ENCODE results near the gene NHERF1. TPM values are rescaled to one million over a fixed set of nuclear protein-coding genes. Genes with fewer than 3 reads are reported as not detected.

The NHERF1 gene
- total RNA-seq, 1 donor from 2014 or later: 108 TPM

GRCh38 chr17:74711058-74711824, 37.2 kb upstream of the NHERF1 start:
- Mint-ChIP-seq H3K9me3 (ENCODE audit: low read depth) (no peaks in the 10 kb centered on the region), H3K4me3 (ENCODE audit: unreplicated experiment) (no peak overlapping the region), H3K4me1 (ENCODE audit: low read depth) (no peaks in the 10 kb centered on the region), H3K27me3 (ENCODE audit: low read depth) (peaks cover 42% of the 10 kb centered on the region), H3K36me3 (ENCODE audit: low read depth) (no peaks in the 10 kb centered on the region), H3K27ac (ENCODE audit: unreplicated experiment) (no peak overlapping the region)
- DNase-seq (ENCODE audit: low spot score): no peak
- no peak for TF ChIP-seq CTCF (IDR thresholded peaks at IDR 0.05)

DNA sequence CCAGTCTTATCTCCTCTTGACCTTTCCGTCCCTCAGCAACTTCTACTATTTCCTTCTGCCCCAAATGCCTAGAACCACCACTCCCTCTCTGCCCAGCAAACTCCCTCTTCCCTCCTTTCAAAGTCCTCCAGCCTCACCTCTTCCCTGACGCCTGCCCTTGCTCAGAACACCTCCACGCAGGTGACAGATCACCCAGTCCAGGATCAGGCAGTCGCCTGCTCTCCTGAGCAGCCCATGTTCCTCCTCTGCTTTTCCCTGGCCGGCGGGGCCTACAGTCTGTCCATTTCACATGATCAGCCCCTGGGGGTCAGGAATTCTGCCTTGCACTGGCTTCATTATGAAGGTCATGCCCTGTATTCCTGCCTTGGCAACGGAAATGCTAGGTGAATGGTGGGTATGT, 36.1 kb upstream of the NHERF1 start:
- no peak for DNase-seq (ENCODE audit: low spot score)
- Mint-ChIP-seq H3K4me1 (ENCODE audit: low read depth) (no peaks in the 10 kb centered on the region), H3K27me3 (ENCODE audit: low read depth) (peaks cover 40% of the 10 kb centered on the region), H3K36me3 (ENCODE audit: low read depth) (no peaks in the 10 kb centered on the region), H3K9me3 (ENCODE audit: low read depth) (no peaks in the 10 kb centered on the region), H3K27ac (ENCODE audit: unreplicated experiment) (no peak overlapping the region), H3K4me3 (ENCODE audit: unreplicated experiment) (no peak overlapping the region)
- TF ChIP-seq CTCF (IDR thresholded peaks at IDR 0.05): no peak

DNA sequence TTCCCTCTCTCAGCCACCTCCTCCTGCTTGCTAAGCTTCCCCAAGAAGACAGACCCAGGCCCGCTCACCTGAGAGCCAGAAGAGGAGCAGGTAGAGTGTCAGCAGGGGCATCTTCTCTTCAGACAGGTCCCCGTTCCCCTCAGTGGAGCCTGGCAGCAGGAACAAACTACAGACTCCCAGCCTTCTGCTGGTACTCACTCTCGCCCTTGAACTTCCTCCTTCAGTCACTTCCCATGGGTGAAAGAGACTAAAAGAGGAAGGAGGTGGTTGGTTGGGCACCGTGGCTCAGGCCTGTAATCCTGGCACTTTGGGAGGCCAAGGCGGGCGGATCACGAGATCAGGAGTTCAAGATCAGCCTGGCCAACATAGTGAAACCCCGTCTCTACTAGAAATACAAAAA, 35.7 kb upstream of the NHERF1 start, which contains the start of gene CD300LF:
CD300LF (minus strand) TSS at position 168 of the 400 bp plus-strand sequence; CDS start at position 111, 57 bp downstream.
- H3K27ac Mint-ChIP-seq (ENCODE audit: unreplicated experiment): no peak within 1 kb of the TSS
- H3K4me1 Mint-ChIP-seq (ENCODE audit: low read depth): no peaks in the 10 kb centered on the region
- H3K9me3 Mint-ChIP-seq (ENCODE audit: low read depth): no peaks in the 10 kb centered on the region
- DNase-seq (ENCODE audit: low spot score): no peak
- H3K4me3 Mint-ChIP-seq (ENCODE audit: unreplicated experiment): no peak within 1 kb of the TSS
- no peaks in the 10 kb centered on the region for H3K36me3 Mint-ChIP-seq (ENCODE audit: low read depth)
- H3K27me3 Mint-ChIP-seq (ENCODE audit: low read depth): peaks cover 40% of the 10 kb centered on the region
- no peak for TF ChIP-seq CTCF (IDR thresholded peaks at IDR 0.05)

DNA sequence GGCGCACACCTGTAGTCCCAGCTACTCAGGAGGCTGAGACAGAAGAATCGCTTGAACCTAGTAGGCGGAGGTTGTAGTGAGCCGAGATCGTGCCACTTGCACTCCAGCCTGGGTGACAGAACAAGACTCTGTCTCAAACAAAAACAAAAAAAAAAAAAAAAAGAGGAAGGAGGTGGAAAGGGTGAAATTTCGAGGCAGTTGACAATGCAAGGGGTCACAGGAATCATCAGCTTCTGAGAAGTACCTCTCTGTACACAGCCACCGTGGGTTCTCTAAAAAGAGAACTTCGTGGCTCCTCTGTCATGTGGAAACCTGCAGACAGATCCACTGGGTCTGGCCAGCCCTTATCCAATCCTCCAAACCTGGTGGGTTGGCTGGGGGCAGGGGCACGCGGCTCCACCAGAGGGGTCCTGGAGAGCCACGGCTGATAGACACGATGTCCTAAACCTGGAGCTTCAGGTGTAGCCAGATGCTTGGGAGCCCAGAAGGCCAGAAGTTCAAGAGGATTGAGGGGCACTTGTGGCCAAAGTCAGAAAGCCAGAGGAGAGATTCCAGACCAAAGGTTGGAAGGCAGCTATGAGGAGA, 35.2 kb upstream of the NHERF1 start:
- Mint-ChIP-seq H3K27ac (ENCODE audit: unreplicated experiment) (no peak overlapping the region), H3K4me3 (ENCODE audit: unreplicated experiment) (no peak overlapping the region), H3K9me3 (ENCODE audit: low read depth) (no peaks in the 10 kb centered on the region), H3K27me3 (ENCODE audit: low read depth) (peaks cover 40% of the 10 kb centered on the region), H3K36me3 (ENCODE audit: low read depth) (no peaks in the 10 kb centered on the region), H3K4me1 (ENCODE audit: low read depth) (no peaks in the 10 kb centered on the region)
- TF ChIP-seq CTCF (IDR thresholded peaks at IDR 0.05): no peak
- no peak for DNase-seq (ENCODE audit: low spot score)

DNA sequence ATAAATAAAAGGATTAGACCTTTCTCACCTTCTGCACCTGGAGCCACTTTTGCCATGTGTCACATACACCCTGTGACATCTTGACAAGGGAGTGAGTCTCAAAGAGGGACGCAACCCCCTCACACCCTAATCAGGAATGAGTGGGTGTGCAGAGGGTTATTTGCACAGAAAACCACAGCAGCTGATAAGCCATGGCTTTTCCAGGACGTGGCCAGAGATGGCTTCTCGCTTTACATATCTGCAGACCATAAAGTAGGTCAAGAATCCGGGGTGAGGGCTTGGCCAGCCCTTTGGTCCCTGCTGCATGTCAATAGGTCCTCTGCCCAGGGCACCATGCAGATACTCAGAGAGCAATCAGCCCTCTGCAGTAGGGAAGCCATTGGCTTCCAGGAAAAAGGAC, 33.3 kb upstream of the NHERF1 start:
- Mint-ChIP-seq H3K4me1 (ENCODE audit: low read depth) (no peaks in the 10 kb centered on the region), H3K4me3 (ENCODE audit: unreplicated experiment) (no peak overlapping the region), H3K36me3 (ENCODE audit: low read depth) (no peaks in the 10 kb centered on the region), H3K9me3 (ENCODE audit: low read depth) (no peaks in the 10 kb centered on the region), H3K27me3 (ENCODE audit: low read depth) (peaks cover 46% of the 10 kb centered on the region), H3K27ac (ENCODE audit: unreplicated experiment) (no peak overlapping the region)
- no peak for TF ChIP-seq CTCF (IDR thresholded peaks at IDR 0.05)
- DNase-seq (ENCODE audit: low spot score): no peak

Data from chondrocyte (in vitro differentiated cells).